Measurements from ENCODE around the gene HAGH.

The HAGH gene

DNA sequence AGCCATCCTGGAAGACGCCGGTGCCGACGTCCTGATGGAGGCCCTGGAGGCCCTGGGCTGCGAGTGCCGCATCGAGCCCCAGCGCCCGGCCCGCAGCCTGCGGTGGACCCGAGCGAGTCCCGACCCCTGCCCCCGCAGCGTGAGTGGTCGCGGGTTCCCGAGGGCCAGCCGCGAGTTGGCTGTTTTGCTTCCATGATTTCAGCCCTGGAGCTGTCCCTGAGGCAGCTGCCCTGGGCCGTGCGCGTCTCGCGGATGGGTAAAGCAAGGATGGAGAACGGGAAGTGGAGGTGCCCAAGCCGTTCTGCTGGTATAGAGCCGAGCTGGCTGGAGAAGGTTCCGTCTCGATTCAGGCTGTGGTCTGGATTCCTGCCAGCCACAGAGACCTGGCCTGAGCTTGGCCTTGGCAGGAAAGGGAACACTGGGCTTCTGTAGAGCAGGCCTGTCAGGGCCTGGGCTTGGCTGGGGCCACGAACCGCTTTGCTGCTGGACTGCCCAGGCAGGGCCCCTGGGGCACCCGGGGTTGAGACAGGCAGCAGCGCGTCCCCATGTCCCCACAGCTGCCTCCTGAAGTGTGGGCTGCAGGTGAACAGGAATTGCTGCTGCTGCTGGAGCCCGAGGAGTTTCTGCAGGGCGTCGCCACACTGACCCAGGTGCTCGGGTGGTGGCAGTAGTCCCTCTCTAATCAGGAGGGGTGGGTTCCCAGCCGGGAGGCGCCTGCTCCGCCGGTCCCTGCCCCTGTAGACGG is 52.8 kb downstream of the HAGH start:
- DNase-seq (ENCODE audit: low read depth): peak; percentile 41
- H3K4me3 ChIP-seq (ENCODE audit: low read depth, low read length): peak overlapping the region; percentile 83
- TF ChIP-seq, protein P1, sequence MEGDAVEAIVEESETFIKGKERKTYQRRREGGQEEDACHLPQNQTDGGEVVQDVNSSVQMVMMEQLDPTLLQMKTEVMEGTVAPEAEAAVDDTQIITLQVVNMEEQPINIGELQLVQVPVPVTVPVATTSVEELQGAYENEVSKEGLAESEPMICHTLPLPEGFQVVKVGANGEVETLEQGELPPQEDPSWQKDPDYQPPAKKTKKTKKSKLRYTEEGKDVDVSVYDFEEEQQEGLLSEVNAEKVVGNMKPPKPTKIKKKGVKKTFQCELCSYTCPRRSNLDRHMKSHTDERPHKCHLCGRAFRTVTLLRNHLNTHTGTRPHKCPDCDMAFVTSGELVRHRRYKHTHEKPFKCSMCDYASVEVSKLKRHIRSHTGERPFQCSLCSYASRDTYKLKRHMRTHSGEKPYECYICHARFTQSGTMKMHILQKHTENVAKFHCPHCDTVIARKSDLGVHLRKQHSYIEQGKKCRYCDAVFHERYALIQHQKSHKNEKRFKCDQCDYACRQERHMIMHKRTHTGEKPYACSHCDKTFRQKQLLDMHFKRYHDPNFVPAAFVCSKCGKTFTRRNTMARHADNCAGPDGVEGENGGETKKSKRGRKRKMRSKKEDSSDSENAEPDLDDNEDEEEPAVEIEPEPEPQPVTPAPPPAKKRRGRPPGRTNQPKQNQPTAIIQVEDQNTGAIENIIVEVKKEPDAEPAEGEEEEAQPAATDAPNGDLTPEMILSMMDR (conservative IDR thresholded peaks at IDR 0.05; ENCODE audit: low read depth, low read length): no peak

DNA sequence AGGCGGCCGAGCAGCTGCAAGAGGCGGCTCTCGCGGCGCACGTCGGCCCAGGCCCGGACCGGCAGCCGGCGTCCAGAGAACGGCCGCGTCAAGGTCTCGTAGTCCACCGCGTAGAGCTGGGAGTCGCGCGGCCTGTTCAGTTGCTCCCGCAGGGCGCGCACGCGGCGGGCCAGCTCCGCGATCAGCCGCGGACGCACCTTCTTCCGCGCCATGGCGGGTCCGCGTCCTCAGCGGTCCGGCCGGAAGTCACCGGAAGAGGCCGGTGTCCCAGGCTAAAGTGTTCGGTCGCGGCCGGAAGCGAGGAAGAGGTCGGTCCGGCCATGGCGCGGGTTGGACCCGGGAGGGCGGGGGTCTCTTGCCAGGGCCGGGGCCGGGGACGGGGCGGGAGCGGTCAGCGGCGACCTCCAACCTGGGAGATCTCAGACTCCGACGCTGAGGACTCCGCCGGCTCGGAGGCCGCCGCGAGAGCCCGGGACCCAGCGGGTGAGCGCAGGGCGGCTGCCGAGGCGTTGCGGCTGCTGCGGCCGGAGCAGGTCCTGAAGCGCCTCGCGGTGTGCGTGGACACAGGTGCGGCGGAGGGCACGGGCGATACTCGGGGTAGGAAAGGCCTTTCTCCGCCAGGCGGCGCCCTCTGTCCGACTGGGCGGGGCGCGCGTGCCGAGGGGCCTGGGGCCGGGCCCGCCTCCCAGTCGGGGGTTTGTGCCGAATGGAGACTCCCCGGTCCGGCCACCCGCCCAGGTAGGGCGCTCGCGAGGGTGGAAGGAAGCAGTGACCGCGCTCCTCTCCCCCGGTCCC is 53.5 kb downstream of the HAGH start, which contains the start of gene MRPS34:
Gene MRPS34 (minus strand): TSS at position 227 of the 795 bp plus-strand sequence. CDS start 15 bp downstream, at position 212.
- TF ChIP-seq, protein P1 (conservative IDR thresholded peaks at IDR 0.05; ENCODE audit: low read depth, low read length): peak; percentile 52
- peak within 1 kb of the TSS; percentile 83 for H3K4me3 ChIP-seq (ENCODE audit: low read depth, low read length)
- peak; percentile 86 for DNase-seq (ENCODE audit: low read depth)

DNA sequence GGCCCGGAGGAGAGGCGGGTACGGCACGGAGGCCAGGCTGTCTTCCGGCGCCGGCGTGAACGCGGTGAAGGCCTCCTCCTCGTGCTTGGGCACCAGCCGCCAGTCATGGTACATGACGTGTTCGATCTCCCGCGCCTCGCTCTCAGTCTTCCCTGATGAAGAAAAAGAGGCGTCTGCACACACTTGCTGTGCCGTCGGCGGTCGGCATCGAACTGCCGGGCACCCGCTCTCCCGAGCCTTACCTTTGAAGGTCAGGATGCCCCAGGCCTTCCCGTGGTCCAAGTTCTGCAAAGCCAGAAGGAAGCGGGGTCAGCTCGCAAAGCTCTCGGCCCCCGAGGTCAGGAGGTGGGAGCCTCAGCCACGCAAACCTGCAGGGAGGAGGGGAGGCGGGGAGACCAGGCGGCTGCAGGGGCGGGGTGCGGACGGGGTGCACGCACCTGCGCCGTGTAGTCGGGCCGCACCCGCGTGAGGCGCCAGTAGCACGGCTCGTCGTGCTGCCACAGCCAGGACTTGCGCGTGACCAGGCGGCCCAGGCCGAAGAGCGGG is 54.2 kb downstream of the HAGH start, which contains the start of gene EME2:
Gene EME2 (plus strand): TSS at position 449 of the 546 bp plus-strand sequence. CDS start 418 bp downstream, outside the sequence.
- DNase-seq (ENCODE audit: low read depth): peak; percentile 54
- peak within 1 kb of the TSS; percentile 83 for H3K4me3 ChIP-seq (ENCODE audit: low read depth, low read length)
- TF ChIP-seq, protein P1 (conservative IDR thresholded peaks at IDR 0.05; ENCODE audit: low read depth, low read length): no peak

DNA sequence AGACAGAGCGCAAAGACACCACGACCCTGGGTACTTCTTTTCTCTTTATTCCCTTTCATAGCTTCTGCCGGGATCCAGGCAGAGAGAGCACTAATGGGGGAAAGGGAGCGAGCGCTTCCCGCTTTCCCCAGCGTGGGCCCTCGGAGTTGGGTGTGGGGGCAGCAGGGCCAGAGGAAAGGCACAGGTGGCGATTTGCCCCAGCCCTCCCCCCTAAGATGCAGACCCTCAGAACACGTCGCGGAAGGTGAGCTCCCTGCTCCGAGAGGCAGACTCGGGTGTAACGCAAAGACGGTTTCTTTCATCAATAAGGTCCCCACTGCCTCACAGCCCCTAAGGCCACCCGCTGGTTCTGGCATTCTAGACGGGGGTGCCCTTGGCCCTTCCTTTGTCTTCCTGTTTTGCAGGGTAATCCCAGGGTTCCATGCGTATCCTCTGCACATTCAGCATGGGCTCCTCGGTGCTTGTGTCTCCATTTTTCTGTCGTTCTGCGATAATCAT is 54.7 kb downstream of the HAGH start:
- TF ChIP-seq, protein P1 (conservative IDR thresholded peaks at IDR 0.05; ENCODE audit: low read depth, low read length): no peak
- peak overlapping the region; percentile 83 for H3K4me3 ChIP-seq (ENCODE audit: low read depth, low read length)
- no peak for DNase-seq (ENCODE audit: low read depth)

DNA sequence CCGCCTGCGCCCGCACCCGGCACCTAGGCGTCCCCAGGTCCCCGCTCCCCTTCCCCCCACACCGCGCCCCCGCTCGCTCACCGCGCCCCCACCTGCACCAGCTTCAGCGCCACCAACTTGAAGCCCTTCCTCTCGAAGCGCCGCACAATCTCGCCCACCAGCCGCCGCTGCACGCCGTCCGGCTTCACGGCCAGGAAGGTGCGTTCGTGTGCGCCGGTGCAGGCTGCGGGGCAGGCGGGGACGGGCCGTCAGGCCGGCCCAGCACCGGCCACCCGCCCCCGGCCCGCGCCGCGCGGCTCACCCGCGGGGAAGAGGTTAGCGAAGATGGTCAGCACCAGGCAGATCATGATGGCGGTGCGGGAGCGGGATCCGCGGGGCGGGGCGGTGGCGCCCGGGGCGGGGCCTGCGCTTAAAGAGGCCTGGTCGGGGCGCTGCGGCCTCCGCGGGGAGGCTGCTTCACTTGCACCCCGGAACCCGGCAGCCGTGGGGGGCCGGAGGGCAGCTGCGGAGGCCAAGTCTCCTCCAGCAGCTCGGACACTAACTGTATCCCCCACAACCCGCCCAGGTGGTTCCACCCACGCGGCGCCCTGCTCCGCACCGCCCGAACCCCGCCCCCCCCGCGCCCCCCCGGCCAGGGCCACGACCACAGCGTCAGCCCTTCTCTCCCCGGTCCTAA is 55.3 kb downstream of the HAGH start, which contains the start of gene NME3:
Gene NME3 (minus strand): TSS at position 356 of the 676 bp plus-strand sequence. CDS start 9 bp downstream, at position 347.
- peak within 1 kb of the TSS; percentile 83 for H3K4me3 ChIP-seq (ENCODE audit: low read depth, low read length)
- TF ChIP-seq, protein P1 (conservative IDR thresholded peaks at IDR 0.05; ENCODE audit: low read depth, low read length): no peak
- peak; percentile 77 for DNase-seq (ENCODE audit: low read depth)

Measured in choroid plexus epithelial cell (primary cell).